ENCODE measurements around the gene GRM8.

- no peak for TF ChIP-seq CREB1 (IDR thresholded peaks at IDR 0.05)
- TF ChIP-seq CREB1 (CRISPR knock-in tag; IDR thresholded peaks at IDR 0.05) = no peak
- no peak for TF ChIP-seq SP1 (CRISPR knock-in tag; IDR thresholded peaks at IDR 0.05)
- TF ChIP-seq CTCF (IDR thresholded peaks at IDR 0.05 in 2 of 3, conservative IDR thresholded peaks at IDR 0.05 in 1 of 3; ENCODE audit: insufficient read depth in 2 of 3, low read depth in 1 of 3, low read length in 3 of 3) = no peak
These were observed 678.2 kb downstream of the GRM8 start for GRCh38 chr7:126574276-126575250.

All from K562 (cell line).